ENCODE results near the gene GLG1.

DNA sequence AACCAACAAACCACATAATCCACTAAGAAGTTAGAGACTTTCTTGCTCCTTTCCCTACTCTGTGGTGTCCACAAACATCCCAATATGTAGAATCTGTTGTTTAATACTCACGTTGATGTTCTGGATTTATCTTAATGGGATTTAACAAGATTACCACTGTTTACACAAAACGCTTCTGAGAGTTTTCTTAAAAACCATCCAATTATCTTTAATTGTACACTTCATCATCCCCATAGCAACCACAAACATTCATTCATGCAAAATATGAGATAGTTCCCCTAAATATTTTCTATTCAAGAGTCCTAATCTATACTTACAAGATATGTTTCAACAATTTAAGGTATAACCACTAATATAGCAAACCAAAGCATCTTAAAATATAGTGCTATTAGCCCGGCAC is 109.2 kb downstream of the GLG1 start:
- TF ChIP-seq POLR2AphosphoS5 (IDR thresholded peaks at IDR 0.05; ENCODE audit: low read depth, low read length) (no peak), POLR2A (IDR thresholded peaks at IDR 0.05; ENCODE audit: low read depth, low read length) (no peak), TAF1 (IDR thresholded peaks at IDR 0.05; ENCODE audit: borderline replicate concordance, low read depth, low read length) (no peak)
